GM15510 (cell line): ENCODE measurements around the gene CISD2.

ENCODE experiments used
- POLR2A ChIP-seq: IDR thresholded peaks from 3 replicates; pipeline ENCODE4 v1.6.1; 2011; ENCODE audit warnings: borderline replicate concordance; ENCODE audit not compliant: insufficient read length; ENCODE audit errors: extremely low read depth

CISD2 gene

DNA sequence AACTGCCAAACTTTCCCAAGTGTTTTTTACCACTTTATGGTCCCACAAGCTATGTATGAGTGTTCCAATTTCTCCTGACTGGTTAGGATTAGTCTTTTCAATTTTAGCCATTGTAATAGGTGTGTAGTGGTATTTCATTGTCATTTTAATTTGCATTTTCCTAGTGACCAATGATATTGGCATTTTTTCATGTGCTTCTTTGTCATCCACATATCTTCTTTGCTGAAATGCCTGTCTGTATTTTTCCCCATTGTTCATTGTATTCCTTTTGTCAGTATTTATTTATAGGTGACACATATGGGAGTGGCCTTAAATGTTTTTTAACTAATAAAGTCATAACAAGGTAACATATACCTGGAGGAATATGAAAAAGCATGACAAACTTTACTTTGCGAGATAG, 32.2 kb upstream of the CISD2 start:
- no peak for TF ChIP-seq POLR2A

- TF ChIP-seq POLR2A: no peak
These were observed 26.4 kb upstream of the CISD2 start for GRCh38 chr4:102842367-102842766.

DNA sequence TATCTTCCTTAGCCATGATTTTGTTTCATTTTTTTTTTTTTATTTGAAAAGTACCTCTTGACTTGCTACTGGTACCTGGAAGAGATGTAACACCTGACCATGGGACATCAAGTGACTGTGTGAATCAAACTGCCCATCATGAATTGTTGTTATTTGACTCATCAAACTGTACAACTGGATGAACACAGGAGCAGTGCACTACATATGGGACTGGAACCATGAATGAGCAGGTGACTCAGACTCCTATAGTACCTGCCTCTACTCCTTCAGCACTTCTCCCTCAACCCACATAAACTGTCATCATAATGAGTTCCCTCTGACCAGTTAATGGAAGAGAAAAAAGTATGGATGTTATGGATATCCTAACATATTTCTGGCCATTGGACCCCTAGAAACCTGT, 25.5 kb upstream of the CISD2 start:
- no peak for TF ChIP-seq POLR2A

GRCh38 chr4:102843938-102844337, 24.9 kb upstream of the CISD2 start:
- no peak for TF ChIP-seq POLR2A

DNA sequence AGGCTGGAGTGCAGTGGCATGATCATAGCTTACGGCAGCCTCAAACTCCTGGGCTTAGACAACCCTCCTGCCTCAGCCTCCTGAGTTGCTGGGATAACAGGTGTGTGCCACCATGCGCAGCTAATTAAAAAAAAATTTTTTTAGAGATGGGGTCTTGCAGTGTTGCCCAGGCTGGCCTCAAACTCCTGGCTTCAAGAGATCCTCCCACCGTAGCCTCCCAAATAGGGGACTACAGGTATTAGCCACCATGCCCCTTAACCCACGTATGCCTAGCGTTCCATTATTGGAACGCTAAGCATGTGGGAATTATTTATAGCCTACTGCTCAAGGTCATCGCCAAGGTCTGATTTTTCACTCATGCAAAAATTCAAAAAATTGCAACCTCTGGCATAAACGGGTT, 21.1 kb upstream of the CISD2 start:
- no peak for TF ChIP-seq POLR2A

DNA sequence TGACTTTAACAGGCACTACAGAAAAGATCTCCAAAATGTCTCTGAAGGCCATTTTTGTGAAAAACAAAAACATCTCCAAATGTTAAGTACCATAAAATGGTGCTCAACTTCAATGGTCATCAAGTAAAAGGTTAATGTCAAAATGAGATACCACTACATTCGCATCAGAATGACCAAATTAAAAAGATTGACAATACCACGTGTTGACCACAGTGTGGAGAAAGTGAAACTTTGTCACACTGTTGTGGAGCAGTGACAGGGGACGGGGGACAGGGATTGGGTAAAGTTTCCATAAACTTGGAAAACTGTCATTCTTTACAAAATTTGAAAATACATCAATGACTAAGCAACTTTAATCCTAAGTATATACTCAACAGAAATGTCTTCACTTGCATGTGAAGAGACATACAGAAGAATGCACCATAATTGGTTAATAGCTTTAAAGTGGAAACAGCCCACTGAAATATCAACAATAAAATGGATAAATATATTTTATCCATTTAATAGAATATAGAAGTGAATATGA, 19.1 kb upstream of the CISD2 start:
- TF ChIP-seq POLR2A: no peak

GRCh38 chr4:102850370-102850769, 18.4 kb upstream of the CISD2 start:
- no peak for TF ChIP-seq POLR2A

- no peak for TF ChIP-seq POLR2A
These were observed 9.8 kb upstream of the CISD2 start for GRCh38 chr4:102858828-102859464.

DNA sequence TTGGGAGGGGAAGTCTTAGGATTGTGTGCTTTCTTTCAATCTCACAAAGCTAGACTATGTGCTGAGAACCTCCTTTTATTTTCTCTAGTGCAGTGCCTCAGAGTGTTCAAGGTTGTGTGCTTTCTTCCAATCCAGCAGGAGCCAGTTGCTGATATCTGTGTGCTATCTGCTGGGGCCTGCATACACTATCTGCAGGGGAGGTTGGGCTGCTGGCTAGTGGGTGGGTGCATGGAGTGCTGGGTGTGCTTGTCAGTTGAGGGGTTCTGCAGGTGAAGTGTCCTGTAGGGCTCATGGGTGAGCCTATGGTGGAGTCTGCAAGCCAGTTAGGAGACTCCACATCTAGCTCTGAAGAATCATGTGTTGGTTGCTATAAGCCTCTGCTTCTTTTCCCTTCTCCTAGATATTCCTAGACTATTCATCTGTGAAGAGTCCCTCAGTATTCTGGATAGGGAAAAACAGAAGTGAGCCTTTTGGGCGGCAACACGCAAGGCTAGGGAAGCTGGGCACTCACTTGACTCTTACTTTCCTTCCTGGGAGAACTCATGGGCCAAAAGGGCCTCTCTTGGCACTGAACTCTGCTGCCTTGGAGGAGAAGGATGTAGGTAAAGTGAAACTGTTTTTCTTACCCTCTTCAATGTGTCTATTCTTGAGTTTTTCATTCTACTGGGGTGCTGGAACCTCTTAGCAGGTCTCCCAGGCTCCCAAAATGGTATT, 8.0 kb upstream of the CISD2 start:
- no peak for TF ChIP-seq POLR2A

DNA sequence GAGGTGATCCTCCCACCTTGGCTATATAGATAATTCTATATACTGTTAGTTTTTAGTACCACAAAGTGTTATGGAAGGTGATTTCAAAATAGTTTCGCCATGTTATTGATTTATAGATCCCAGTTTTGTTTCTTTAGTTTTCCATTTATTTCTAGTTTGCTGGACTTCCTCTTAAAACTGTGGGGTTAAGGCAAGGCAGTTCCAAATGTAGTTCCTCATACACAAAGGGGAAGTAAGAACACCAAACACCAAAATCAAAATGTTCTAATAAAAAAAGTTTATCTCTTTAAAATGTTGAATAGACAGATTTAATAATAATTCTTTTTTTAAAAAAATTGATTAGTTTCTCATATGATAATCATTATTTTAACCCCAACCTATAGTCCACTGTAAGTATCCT, 6.8 kb upstream of the CISD2 start:
- TF ChIP-seq POLR2A: no peak

GRCh38 chr4:102862747-102863146, 6.0 kb upstream of the CISD2 start:
- TF ChIP-seq POLR2A: no peak

GRCh38 chr4:102867278-102868152, 1.3 kb upstream of the CISD2 start:
- no peak for TF ChIP-seq POLR2A

DNA sequence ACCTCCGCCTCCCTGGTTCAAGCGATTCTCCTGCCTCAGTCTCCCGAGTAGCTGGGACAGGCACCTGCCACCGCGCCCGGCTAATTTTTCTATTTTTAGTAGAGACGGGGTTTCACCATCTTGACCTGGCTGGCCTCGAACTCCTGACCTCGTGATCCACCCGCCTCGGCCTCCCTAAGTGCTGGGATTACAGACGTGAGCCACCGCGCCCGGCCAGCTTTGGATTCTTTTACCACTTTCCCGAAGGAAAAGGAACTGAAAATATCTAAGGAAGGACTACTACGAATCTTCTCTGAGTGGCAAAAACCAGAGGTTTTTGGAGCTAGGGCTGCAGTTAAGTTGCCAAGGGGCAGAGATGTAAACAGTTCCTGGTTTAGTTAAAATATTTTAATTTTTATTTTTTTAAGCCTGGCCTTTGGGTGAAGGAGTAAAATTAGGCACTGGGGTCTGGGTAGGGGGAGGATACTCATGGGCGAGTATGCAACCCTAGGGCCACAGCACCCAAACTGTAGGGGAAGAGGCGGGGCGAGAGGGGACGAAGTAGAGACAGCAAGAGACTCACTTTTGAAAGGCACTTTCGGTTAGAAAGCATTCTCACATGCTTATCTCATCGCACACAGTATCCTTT, 525 bp upstream of the CISD2 start:
- no peak for TF ChIP-seq POLR2A

DNA sequence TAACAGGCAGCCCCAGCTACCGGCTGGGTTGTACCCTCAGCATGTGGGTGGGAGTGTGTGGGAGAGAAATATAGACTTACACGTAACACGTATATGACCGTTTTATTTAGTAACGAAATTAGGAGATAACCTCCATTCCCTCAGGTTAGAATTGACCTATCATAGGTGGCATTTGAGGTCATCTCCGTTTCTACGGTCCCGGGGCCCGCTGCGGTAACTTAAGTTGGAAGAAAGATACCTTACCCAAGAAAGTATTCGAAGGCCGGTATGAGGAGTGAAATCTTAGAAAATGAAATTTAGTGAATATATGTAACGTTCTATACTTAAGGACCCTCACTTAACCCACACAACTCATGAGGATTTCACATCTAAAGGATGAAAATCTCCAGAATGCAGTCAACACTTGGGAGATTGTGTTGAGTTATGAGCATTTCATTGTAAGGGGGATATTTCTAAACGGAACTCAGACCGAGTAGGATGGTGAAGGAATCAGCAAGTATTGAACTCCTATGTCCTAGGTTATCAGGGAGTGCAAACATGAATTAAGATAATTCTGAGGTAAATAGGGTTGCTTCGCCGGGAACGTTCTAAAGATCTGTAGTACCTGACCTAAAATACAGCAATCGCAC, 891 bp downstream of the CISD2 start:
- no peak for TF ChIP-seq POLR2A

GRCh38 chr4:102871772-102872171, 3.0 kb downstream of the CISD2 start:
- no peak for TF ChIP-seq POLR2A

- TF ChIP-seq POLR2A: no peak
These were observed 10.1 kb downstream of the CISD2 start for GRCh38 chr4:102878901-102879300.
